ENCODE data around the gene LEKR1.

The LEKR1 gene

DNA sequence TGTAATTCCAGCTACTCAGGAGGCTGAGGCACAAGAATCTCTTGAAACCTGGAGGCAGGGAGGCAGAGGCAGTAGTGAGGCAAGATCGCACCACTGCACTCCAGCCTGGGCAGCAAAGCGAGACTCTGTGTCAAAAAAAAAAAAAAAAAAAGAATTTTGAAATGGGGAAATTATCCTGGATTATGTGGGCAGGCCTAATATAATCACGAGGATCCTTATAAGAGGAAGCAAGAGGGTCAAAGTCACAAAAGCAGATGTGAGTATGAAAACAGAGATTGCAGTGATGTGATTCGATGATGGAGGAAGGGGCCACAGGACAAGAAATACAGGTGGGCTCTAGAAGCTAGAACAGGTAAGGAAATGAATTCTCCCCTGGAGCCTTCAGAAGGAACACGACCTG lies 159.6 kb downstream of the LEKR1 start:
- DNase-seq (ENCODE audit: low read depth): no peak

DNA sequence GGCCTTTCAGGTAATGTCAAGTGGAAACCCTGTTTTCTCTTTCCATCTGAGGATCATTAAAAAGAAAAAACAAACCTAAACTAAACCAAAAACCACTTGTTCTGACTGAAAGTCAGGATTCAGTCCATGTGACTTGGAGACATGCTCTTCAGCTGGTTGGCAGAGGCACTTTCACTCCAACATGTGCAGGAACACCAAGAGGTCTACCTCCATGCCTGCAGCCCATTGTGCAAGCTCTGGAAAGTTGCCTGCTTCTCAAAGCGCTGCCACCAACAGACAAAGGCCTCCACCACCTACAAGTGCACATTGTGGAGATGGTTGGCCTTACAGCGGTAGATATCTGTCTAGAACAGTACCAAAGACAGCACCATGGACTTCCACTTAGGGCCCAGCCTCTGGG lies 161.8 kb downstream of the LEKR1 start:
- DNase-seq (ENCODE audit: low read depth): no peak

DNA sequence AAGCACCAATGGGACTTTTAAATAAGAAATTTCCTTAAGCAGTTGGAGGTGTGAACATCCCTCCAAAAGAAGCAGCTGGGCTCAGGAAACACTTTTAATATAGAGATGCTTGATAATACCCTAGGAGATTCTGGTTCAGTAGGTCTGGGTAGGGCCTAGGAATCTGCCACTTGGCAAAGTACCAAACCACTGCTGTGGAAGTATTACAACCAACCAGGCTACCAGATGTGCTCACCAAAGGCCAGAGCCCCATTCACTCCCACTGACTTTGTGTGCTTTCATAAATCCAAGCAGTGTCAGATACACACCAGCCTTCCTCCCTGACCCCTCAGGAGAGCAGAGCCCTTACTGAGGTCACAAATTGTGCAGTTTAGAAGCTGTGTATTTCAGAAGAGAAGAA lies 171.2 kb downstream of the LEKR1 start:
- no peak for DNase-seq (ENCODE audit: low read depth)

DNA sequence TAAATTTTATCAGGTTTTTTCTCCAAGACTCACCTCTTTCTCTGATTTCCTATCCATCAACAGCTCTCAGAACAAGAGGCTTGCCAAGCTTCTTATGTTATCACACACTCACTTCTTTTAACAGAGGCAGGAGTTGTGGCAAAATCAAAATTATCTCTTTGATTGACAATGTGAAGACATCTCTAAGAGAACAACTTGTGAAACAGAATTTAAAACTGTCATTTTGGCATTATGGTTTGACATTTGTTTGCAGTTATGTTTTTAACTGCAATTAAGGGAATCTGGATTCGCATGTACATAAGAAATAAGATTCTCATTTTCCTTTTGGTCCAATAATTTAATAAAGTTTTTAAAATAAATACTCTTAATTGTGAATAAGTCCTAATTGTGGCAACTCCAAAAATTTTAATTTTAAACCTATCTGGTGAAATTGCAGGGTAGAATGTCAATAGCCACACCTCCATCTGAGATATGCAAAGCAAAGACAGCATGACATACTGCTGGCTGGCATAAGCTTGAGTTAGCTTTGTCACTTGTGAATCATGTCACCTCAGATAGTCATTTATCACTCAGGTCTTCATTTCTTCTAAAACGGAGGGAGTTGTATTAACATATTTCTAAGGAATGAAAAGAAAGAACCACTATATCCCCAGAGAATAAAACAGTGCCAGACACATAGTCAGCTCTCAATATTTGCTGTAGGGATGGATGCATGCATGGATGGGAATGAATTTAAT lies 175.2 kb downstream of the LEKR1 start:
- DNase-seq (ENCODE audit: low read depth): no peak

DNA sequence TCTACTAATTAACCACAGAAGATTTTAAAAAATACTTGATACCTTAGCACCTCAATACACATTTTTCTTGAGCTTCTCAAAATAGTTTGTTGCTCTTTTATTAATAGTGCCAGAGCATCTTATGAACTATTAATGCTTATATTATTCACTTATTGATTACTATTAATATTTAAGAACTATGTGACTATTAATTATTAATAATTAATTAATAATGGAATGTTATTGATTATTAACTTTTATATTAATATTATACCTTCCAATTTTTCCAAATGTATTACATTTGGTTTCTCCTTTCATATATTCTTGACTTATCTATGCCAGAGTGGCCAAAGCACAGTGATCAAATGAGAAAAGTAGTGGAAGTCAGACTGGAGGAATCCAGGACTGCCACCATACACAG lies 195.5 kb downstream of the LEKR1 start:
- DNase-seq (ENCODE audit: low read depth): no peak

DNA sequence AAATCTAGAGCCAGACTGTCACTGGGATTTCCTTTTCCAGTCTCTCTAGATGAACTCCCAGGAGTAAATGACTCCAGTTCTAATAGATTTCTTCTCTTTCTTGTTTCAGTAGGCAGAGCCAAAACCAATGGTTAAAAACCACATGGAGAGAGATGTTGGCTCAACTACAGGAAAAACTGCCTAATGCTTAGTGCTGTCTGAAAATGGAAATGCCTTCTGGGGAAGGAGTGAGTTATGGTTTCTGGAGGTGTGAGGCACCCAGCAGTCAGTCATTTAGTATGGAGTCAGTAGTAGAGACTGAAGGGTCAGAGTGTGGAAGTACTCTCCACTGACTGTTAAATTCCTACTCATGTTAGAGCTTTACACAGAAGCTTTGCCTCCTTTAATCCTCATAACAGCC lies 197.1 kb downstream of the LEKR1 start:
- no peak for DNase-seq (ENCODE audit: low read depth)

DNA sequence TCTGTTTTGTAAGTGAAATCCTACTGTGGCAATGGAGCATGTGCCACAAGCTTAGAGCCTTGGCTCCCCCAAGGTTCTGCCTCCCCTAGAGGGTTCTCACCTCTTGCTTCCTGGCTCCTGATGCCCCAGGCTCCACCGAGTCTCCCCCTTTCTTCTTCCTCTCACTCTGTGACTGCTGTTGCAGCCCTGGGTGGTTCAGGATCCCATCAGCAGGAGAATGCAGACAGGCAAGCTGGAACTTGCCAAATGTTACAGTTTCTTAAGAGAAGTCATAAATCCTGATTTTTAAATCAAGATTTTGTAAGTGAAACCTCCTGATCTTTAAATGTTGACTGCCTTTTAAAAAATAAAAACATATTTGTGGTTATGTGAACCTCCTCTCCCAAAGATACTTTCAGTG lies 199.9 kb downstream of the LEKR1 start:
- no peak for DNase-seq (ENCODE audit: low read depth)

DNA sequence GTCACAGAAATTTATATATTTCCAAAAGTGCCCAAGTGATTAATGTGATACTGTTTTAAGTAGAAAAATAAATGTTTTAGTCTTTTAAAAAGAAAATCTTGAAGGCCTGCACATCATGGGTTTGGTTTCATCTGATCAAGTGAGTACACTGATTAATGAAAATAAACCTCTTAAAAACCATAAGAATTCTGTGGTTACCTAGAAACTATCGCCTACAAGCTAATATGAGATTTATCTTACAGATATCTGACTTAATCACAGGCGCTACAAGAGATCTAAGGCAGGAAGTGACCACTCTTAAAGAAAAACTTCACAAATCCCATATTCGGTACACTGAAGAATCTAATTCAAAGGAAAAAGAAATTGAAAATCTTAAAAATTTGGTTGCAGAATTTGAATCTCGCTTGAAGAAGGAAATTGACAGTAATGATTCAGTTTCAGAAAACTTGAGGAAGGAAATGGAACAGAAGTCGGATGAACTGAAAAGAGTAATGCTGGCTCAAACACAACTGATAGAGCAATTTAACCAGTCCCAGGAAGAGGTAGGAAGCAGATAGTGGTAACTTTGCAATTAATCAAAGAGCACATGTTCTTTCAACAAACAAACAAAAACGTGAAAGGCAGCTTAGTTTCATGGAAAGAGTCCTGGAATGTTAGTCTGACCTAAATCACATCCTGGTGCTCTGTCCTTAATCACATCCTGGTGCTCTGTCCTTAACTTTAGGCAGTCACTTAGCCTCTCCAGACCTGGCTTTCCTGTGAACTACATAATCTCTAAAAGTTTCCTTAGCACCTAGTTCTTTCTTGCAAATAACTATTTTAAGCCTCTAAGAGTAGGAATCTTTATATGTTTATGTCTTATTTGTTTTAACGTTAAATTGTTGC lies 201.9 kb downstream of the LEKR1 start:
- no peak for DNase-seq (ENCODE audit: low read depth)

DNA sequence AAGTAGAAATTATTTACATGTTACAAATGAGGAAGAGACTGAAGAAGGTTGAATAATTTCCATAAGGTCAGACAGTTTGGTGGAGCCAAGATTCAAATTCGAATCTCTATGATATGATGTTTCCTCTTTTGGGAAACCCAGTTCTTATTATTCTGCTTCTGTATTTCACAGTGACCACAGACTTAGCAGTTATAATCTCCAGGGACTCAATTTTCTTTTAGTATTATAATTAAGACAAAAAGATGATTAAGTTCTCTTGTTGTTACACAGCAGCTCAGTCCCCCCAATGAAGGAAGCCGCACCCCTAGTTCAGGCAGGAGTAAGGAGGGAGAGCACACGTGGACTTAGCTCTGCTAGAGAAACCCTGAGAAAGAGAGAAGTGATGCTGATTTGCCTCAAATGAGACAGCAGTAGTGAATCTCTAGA lies 203.2 kb downstream of the LEKR1 start:
- no peak for DNase-seq (ENCODE audit: low read depth)

DNA sequence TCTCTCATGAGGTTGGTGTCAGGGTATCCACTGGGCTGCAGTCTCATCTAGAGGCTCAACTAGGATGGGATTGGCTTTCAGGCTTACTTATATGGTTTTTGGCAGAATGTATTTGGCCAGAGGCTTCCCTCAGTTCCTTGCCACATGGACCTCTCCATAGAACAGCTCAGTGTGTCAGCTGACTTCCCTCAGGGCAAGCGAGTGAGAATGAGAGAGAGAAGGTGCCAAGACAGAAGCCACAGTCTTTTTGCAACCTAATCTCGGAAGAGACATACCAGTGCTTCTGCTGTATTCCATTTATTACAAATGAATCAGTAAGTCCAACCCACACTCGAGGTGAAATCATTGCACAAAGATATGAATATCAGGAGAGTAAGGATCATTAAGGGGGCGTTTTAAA lies 204.6 kb downstream of the LEKR1 start:
- DNase-seq (ENCODE audit: low read depth): no peak

DNA sequence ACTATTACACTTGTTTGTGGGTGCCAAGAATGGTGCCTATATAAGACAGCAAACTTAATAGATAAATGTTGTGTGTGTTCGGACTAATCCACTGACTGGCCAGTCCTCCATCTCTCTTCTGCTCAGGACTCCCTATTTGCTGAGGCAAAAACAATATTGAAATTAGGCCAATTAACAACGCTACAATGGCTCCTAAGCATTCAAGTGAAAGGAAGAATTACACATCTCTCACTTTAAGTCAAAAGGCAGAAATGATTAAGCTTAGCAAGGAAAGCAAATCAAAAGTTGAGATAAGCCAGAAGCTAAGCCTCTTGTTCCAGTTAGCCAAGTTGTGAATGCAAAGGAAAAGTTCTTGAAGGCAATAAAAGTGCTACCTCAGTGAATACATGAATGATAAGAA lies 206.8 kb downstream of the LEKR1 start:
- no peak for DNase-seq (ENCODE audit: low read depth)

DNA sequence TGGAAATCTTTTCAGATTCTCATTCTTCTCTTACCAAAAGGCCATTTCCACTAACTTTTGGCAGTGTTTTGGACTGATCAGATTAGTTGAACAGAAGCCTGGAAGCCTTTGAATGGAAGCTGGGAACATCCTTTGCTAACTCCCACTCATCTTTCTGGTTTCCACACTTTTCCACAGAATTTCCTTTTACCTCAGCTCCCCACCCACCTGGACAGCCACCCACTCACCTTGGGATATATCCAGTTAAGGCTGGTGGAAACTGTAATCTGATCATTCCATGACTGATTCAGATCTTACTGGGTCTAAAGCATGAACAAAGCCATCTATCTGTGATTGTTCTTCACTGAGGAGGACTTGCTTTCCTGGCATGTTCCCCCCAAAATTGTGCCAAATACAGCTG lies 214.3 kb downstream of the LEKR1 start:
- no peak for DNase-seq (ENCODE audit: low read depth)

DNA sequence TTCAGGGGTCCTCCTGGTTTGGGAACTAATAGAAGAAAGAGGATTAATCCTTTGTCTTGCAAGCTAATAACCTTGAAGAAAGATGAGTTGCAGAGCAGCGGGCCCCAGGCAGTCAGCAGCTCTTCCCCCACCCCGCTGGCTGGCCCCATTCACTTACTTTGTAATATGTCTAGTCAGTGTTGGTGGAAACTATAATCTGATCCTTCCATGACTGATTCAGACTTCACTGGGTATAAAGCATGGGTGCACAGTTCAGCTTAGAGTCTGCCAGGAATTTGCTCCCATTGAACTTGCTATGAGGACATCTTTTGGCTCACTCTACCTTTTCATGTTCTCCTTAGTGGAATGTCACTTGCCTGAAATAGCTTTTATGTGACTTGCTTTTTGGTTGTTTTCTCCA lies 216.1 kb downstream of the LEKR1 start:
- no peak for DNase-seq (ENCODE audit: low read depth)

DNA sequence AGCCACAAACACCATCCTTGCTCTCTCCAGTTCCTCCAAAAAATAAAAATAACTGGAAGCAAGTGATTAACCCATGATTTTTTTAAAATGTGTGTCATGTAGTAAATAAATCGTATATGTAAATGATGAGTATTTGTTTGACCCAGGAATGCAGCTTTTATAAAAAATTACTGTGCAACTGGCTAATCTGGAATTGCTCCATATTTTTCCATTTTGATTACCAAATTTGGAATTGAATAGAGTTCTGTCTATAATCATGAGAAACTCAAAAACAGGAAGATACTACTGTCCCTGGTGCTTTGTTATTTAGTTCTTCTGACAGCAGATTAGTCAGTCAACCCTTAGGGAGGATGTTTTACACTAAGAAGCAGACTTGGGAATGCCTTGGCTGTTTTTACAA lies 217.6 kb downstream of the LEKR1 start:
- DNase-seq (ENCODE audit: low read depth): no peak

DNA sequence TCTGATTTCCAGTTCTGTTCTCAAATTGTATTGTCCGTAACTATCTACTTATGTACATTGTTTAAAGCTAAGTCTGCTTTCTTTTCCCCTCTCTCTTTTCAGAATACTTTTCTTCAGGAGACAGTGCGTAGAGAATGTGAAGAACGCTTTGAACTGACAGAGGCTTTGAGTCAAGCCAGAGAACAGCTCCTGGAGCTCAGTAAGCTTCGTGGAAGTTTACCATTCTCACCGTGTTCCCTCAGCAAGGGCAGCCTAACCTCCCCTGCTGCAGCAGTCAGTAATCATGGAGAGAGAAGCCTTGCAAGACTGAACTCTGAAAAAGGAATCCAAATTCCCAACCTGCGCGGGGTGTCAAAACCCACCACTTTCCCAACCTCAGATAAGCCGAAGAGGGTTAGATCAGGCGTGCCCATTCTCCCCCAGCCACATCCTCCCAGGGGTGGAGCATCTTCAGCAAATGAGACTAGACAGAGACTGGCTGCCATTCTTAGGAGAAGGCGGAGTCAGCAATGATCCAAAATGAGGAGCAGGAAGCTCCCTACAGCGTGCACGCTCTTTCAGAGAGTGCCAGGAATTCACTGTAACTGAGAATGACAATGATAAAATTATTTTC lies 219.2 kb downstream of the LEKR1 start:
- no peak for DNase-seq (ENCODE audit: low read depth)

DNA sequence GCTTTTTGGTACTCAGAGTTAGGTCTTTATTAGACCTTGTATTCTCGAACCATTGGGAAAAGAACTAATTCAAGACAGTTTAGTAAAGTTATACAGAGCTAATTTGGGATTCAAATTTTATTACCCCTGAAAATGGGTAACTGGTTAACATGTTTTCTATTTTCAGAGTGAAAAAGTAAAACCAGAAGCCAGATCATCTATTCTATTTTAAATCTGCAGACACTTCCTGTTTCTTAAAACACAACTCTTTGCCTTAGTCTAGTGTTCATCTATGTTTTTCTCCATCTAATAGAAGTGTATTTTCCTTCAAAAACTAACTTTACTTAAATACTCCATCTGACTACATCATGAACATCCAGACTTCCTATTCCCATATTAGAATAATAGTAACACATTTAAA lies 220.4 kb downstream of the LEKR1 start:
- no peak for DNase-seq (ENCODE audit: low read depth)

DNA sequence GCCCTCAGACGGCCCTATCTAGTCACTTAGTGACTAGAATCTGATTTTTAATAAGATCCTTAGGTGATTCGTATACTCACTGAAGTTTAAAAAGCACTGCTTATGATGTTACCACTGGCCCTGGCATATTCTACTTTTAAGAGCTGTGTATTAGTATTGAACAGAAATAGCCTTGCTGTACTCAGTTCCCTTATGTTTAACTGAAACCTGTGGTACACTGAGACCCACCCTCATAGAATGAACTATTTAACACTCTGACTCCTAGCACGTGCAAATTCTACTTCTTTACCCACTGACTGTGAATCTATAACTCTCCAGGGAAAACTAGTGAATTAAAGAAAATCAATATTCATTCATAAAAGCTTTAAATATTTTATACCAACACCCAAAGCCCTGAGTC lies 224.9 kb downstream of the LEKR1 start:
- DNase-seq (ENCODE audit: low read depth): no peak

DNA sequence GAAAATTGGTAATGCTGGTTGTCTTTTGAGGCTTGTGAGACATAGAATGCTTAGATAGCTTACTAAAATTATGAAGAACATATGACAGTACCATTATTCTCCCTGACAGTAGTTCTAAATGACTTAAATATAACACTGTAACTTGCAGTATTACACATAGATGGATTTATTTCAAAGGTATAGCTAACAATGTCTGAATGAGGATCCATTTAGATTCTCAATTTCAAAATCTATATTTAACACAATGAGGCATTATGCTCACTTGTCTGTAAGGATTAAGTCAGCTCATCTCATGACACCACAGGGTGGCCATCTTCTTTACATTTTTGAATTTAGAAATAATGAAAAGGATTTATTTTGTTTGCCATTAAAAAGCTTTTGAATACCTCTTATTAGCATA lies 225.4 kb downstream of the LEKR1 start:
- no peak for DNase-seq (ENCODE audit: low read depth)

DNA sequence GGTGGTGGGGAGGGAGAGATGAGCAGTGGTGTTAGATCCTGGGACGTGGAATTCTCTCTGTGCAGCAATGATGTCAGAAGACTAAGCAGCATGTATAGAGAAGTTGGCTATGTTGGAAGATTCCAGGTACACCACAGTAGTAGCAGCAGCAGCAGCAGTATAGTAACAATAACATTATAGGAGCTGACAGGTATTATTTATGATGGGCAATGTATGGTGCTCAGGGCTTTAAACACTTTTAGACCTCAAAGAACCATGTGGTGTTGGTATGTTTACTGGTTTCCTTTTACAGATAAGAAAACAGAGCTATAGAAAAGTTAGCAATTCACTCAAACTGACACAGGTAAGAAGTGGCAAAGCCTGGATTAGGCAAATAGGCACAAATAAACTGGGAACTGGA lies 229.9 kb downstream of the LEKR1 start:
- DNase-seq (ENCODE audit: low read depth): no peak

DNA sequence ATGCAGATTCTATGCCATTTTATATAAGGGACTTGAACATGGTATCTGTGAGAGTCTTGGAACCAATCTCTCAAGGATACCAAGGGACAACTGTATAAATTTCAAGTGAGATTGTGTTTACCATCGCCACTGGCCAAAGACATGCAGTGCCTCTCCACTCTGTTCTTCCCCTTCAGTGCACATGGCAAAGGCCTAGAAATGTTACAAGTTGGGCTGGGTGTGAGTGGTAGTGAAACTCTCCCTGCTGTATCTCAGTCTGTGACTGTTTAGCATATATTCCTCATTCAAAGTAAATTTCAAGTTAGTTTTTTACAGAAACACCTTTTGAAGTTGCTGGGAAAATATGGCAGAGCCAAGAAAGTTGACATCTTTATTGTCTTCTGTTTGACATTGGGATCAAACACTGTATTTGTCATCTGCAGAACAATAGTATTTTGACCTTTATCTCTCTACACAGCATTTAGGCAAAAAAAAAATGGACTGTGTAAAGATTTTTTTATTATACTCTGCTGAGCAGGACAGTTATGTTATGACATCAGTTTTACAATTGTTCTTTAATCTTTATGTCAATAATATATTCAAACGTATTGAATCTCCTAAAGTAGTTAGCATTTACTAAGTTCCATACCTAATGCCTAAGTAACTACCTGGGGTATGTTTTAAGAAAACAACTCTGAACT lies 232.4 kb downstream of the LEKR1 start:
- DNase-seq (ENCODE audit: low read depth): no peak

DNA sequence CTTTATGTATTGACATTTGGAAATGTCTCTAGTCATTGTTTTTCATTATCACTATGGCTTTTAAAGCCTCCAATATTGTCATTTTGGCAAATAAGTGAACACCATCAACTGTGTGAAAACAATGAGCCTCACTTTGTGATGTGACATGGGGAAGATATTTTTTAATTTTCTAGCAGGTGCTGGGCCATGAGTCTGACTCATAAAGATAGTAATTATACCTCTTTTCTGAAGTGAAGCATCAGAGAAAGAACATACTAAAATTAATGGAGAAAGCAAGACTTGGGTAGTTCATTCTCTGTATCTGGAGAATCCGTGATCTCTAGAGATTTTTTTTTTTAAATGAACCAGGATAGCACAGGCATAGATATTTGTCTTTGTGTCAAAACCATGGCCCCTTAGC lies 233.0 kb downstream of the LEKR1 start:
- DNase-seq (ENCODE audit: low read depth): no peak

DNA sequence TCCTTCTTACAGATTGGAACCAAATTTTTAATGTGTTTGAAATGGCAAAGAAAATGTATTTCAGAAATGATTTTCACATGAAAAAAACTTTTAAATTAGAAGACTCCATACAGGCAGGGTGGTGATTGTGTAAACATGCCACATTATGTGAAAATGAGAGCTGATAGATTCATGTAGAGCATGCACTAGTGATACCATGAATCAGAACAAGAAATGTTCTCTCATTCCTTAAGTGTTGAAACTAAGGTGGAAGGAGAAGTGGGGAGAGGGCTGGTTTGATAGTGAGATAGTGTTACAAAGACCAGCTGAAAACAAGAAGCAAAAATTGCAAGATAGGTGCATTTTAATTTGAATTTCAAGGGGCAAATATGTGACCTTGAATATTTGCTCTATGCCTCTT lies 233.5 kb downstream of the LEKR1 start:
- DNase-seq (ENCODE audit: low read depth): no peak

DNA sequence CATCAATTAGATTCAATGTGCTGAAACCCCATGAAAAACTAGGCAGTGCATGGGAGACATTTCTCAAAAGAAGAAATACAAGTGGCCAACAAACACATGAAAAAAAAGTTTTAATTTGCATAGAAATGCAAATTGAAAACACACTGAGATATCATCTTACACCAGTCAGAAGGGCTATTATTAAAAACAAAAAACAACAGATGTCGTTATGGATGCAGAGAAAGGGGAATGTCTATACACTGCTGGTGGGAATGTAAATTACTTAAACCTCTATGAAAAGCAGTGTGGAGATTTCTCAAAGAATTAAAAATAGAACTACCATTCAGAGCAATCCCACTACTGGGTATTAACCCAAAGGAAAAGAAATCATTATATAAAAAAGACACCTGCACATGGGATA lies 235.1 kb downstream of the LEKR1 start:
- no peak for DNase-seq (ENCODE audit: low read depth)
